GM23338 (cell line): ENCODE measurements around the gene COPB2. TPM values are rescaled to one million over a fixed set of nuclear protein-coding genes. Genes with fewer than 3 reads are reported as not detected.

Source experiments
- ATAC-seq: fragments of 200-7000 bp; cut with Tn5 transposase; 3 replicates; pipeline ENCODE4 v1.9.1; 2020
- DNase-seq: peaks from one replicate; pipeline ENCODE4 v3.0.0-alpha.2; 2015; ENCODE audit warnings: low spot score
- H2AFZ ChIP-seq: fragments of 200-600 bp; sonication (generic); 2 replicates; pipeline ENCODE4 v1.8.0; 2016; ENCODE audit warnings: antibody characterized with exemption, mild to moderate bottlenecking, moderate library complexity
- H3F3A ChIP-seq: fragments of 200-600 bp; sonication (generic); replicated peaks from 2 replicates; pipeline ENCODE4 v1.8.0; 2017; ENCODE audit warnings: antibody characterized with exemption, mixed run types, low read depth
- H3K27ac ChIP-seq: fragments of 200-600 bp; sonication (generic); 2 replicates; pipeline ENCODE4 v1.6.1; 2016; ENCODE audit warnings: low read depth
- H3K27me3 ChIP-seq: fragments of 200-600 bp; sonication (generic); 2 replicates; pipeline ENCODE4 v1.8.0; 2016; ENCODE audit warnings: mild to moderate bottlenecking, mixed run types, moderate library complexity; ENCODE audit not compliant: insufficient read depth
- H3K36me3 ChIP-seq: fragments of 200-600 bp; sonication (generic); 2 replicates; pipeline ENCODE4 v1.8.0; 2016; ENCODE audit warnings: mild to moderate bottlenecking; ENCODE audit not compliant: insufficient read depth
- H3K4me1 ChIP-seq: fragments of 200-600 bp; sonication (generic); 2 replicates; pipeline ENCODE4 v1.8.0; 2016; ENCODE audit warnings: mild to moderate bottlenecking, moderate library complexity; ENCODE audit not compliant: insufficient read depth
- H3K4me2 ChIP-seq: fragments of 200-600 bp; sonication (generic); 2 replicates; pipeline ENCODE4 v1.7.1; 2017; ENCODE audit warnings: mixed run types
- H3K4me3 ChIP-seq: fragments of 200-600 bp; sonication (generic); 2 replicates; pipeline ENCODE4 v1.6.1; 2016; ENCODE audit warnings: mixed run types
- H3K79me2 ChIP-seq: fragments of 200-600 bp; sonication (generic); replicated peaks from 2 replicates; pipeline ENCODE4 v1.8.0; 2017; ENCODE audit warnings: mild to moderate bottlenecking; ENCODE audit not compliant: insufficient read depth
- H3K9me2 ChIP-seq: fragments of 200-600 bp; sonication (generic); 2 replicates; pipeline ENCODE4 v1.8.0; 2017; ENCODE audit not compliant: insufficient read depth
- H4K20me1 ChIP-seq: fragments of 200-600 bp; sonication (generic); replicated peaks from 2 replicates; pipeline ENCODE4 v1.8.0; 2017; ENCODE audit warnings: mild to moderate bottlenecking; ENCODE audit not compliant: insufficient read depth
- H3K27ac Mint-ChIP-seq: 2 replicates; pipeline ENCODE4 v1.8.0; 2020; ENCODE audit warnings: inconsistent platforms, mild to moderate bottlenecking, moderate library complexity, mixed read lengths
- H3K27me3 Mint-ChIP-seq: 3 replicates; pipeline ENCODE4 v1.8.0; 2022; ENCODE audit warnings: low read depth, mild to moderate bottlenecking, moderate library complexity, mixed read lengths, inconsistent platforms; ENCODE audit not compliant: insufficient read depth, poor library complexity
- H3K36me3 Mint-ChIP-seq: 3 replicates; pipeline ENCODE4 v1.8.0; 2021; ENCODE audit warnings: low read depth, mild to moderate bottlenecking, inconsistent platforms, moderate library complexity, mixed read lengths
- H3K4me1 Mint-ChIP-seq: 3 replicates; pipeline ENCODE4 v1.8.0; 2020; ENCODE audit warnings: mild to moderate bottlenecking, inconsistent platforms, mixed read lengths
- H3K4me3 Mint-ChIP-seq: 3 replicates; pipeline ENCODE4 v1.8.0; 2021; ENCODE audit warnings: moderate library complexity, mild to moderate bottlenecking, inconsistent platforms, mixed read lengths
- H3K9me3 Mint-ChIP-seq: 3 replicates; pipeline ENCODE4 v1.8.0; 2020; ENCODE audit warnings: moderate library complexity, mild to moderate bottlenecking, inconsistent platforms, mixed read lengths
- CREB1 ChIP-seq: fragments of 250-450 bp; sonication (Bioruptor Pico); IDR thresholded peaks from 2 replicates; pipeline ENCODE4 v1.5.0; 2020; ENCODE audit warnings: low read depth, mild to moderate bottlenecking, moderate library complexity
- CTCF ChIP-seq, 2 experiments: fragments of 200-600 bp in 1 of 2; sonication (generic) in 1 of 2; conservative IDR thresholded peaks; 2 replicates each; pipeline versions ENCODE4 v1.5.1 to v1.6.1; 2016 to 2017; ENCODE audit warnings: antibody characterized with exemption in 2 of 2, low read depth in 2 of 2, mild to moderate bottlenecking in 2 of 2, moderate library complexity in 1 of 2
- ETS1 ChIP-seq: IDR thresholded peaks from 2 replicates; pipeline ENCODE4 v1.6.1; 2016; ENCODE audit warnings: antibody characterized with exemption
- EZH2 ChIP-seq: fragments of 200-600 bp; sonication (generic); IDR thresholded peaks from one replicate; pipeline ENCODE4 v1.8.0; 2017; ENCODE audit warnings: antibody characterized with exemption, mild to moderate bottlenecking, low read depth; ENCODE audit not compliant: unreplicated experiment
- EZH2phosphoT487 ChIP-seq: fragments of 200-600 bp; sonication (generic); IDR thresholded peaks from one replicate; pipeline ENCODE4 v1.8.1; 2018; ENCODE audit warnings: antibody characterized with exemption; ENCODE audit not compliant: unreplicated experiment
- JUNB ChIP-seq: IDR thresholded peaks from one replicate; pipeline ENCODE4 v1.6.1; 2016; ENCODE audit warnings: antibody characterized with exemption; ENCODE audit not compliant: unreplicated experiment
- NANOG ChIP-seq: IDR thresholded peaks from 2 replicates; pipeline ENCODE4 v1.6.1; 2016; ENCODE audit warnings: antibody characterized with exemption, borderline replicate concordance
- POLR2AphosphoS5 ChIP-seq: IDR thresholded peaks from 2 replicates; pipeline ENCODE4 v1.6.1; 2016; ENCODE audit warnings: antibody characterized with exemption, low read depth
- REST ChIP-seq: IDR thresholded peaks from one replicate; pipeline ENCODE4 v1.6.1; 2018; ENCODE audit warnings: antibody characterized with exemption; ENCODE audit not compliant: unreplicated experiment
- STAT1 ChIP-seq: IDR thresholded peaks from one replicate; pipeline ENCODE4 v1.6.1; 2016; ENCODE audit warnings: antibody characterized with exemption; ENCODE audit not compliant: unreplicated experiment
- ZNF114 ChIP-seq: fragments of 250-450 bp; sonication (Bioruptor Pico); IDR thresholded peaks from 2 replicates; pipeline ENCODE4 v1.5.0; 2020; ENCODE audit warnings: mild to moderate bottlenecking, moderate library complexity
- ZNF331 ChIP-seq: fragments of 250-450 bp; sonication (Bioruptor Pico); IDR thresholded peaks from 2 replicates; pipeline ENCODE4 v1.5.0; 2020; ENCODE audit warnings: low read depth, mild to moderate bottlenecking, moderate library complexity
- ZNF462 ChIP-seq: fragments of 250-450 bp; sonication (Bioruptor Pico); IDR thresholded peaks from 2 replicates; pipeline ENCODE4 v1.5.0; 2020; ENCODE audit warnings: mild to moderate bottlenecking, moderate library complexity
- polyA plus RNA-seq: library from polyadenylated mRNA; unstranded; fragments of >200 nt; fragmentation: Nextera tagmentation; extraction: Ambion mirVana; gene quantifications from 2 replicates; pipeline ENCODE4 v1.2.1, GENCODE V29; 2016
- total RNA-seq: library from RNA; depleted of rRNA; stranded (reverse); fragments of >200 nt; shearing (Covaris generic); gene quantifications from 2 replicates; pipeline ENCODE4 v1.2.3, GENCODE V29; 2014

COPB2 gene
- total and polyA plus RNA-seq, 2 experiments from 2014 or later, result 48.2 to 89.1 TPM

- peak overlapping the region; percentile 86 for H3K4me3 Mint-ChIP-seq
- TF ChIP-seq CREB1 (no peak), ZNF114 (CRISPR knock-in tag) (no peak), EZH2phosphoT487 (no peak), JUNB (no peak), ZNF331 (no peak), ETS1 (no peak), STAT1 (no peak), POLR2AphosphoS5 (no peak), ZNF462 (CRISPR knock-in tag) (no peak), CTCF (conservative IDR thresholded peaks at IDR 0.05; ENCODE audit: low read depth in 2 of 2) (no peak), EZH2 (no peak), NANOG (no peak), REST (no peak)
- peaks cover 5% of the 10 kb centered on the region for H3K27me3 Mint-ChIP-seq
- ATAC-seq (no peak), DNase-seq (peak; percentile 15)
- H3K4me1 Mint-ChIP-seq, result peaks cover 7% of the 10 kb centered on the region; the same call in 2 of the 3 replicates
- Histone ChIP-seq H3K27ac (peak overlapping the region; percentile 70), H2AFZ (peak overlapping the region; percentile 57), H3K36me3 (no peaks in the 10 kb centered on the region), H3K79me2 (peaks cover 68% of the 10 kb centered on the region), H3K4me2 (peak overlapping the region; percentile 83), H3K27me3 (no peaks in the 10 kb centered on the region), H3K4me1 (peaks cover 3% of the 10 kb centered on the region; the same call in 1 of the 2 replicates), H4K20me1 (peaks cover 5% of the 10 kb centered on the region; the same call in 1 of the 2 replicates), H3K9me2 (no peaks in the 10 kb centered on the region), H3K4me3 (peak overlapping the region; percentile 75), H3F3A (0 out of 2 replicates have a peak, but pooled peaks cover 6% of the 10 kb centered on the region)
- H3K27ac Mint-ChIP-seq, result peak overlapping the region; percentile 99
- no peaks in the 10 kb centered on the region; the same call in 2 of the 3 replicates for H3K9me3 Mint-ChIP-seq
- H3K36me3 Mint-ChIP-seq, result peaks cover 3% of the 10 kb centered on the region; the same call in 1 of the 3 replicates
Measured at GRCh38 chr3:139388821-139389551, 461 bp downstream of the COPB2 start.
